NK-92 (cell line): ENCODE results near the gene FPR1.

Source experiments
- DNase-seq: peaks from one replicate; lab custom pipeline; 2025; ENCODE audit not compliant: unreplicated experiment; lab: John Stamatoyannopoulos, UW

FPR1 gene, protein sequence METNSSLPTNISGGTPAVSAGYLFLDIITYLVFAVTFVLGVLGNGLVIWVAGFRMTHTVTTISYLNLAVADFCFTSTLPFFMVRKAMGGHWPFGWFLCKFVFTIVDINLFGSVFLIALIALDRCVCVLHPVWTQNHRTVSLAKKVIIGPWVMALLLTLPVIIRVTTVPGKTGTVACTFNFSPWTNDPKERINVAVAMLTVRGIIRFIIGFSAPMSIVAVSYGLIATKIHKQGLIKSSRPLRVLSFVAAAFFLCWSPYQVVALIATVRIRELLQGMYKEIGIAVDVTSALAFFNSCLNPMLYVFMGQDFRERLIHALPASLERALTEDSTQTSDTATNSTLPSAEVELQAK

DNA sequence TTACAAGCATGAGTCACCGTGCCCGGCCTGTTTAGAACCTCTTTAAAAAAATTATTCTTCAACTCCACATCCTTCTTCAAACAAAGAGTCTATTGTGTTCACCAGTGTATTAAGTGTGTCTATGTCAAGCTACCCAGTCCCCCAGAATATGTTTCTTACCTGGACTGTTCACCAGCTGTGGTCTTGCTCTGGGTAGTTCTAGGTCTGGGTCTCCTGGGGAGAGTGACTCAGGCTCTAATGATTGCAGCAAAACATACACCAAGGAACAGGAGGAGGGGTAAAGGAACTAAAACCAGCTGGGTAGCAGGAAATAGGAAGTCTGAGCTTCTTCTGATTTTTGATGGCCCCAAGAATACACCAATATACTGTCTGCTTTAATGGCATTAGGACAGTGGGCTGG lies at the start of gene FPR1:
Gene FPR1, minus strand, starts transcription at position 224 of the 400 bp plus-strand sequence. CDS start 4,884 bp downstream, outside the sequence.
- DNase-seq: no peak

DNA sequence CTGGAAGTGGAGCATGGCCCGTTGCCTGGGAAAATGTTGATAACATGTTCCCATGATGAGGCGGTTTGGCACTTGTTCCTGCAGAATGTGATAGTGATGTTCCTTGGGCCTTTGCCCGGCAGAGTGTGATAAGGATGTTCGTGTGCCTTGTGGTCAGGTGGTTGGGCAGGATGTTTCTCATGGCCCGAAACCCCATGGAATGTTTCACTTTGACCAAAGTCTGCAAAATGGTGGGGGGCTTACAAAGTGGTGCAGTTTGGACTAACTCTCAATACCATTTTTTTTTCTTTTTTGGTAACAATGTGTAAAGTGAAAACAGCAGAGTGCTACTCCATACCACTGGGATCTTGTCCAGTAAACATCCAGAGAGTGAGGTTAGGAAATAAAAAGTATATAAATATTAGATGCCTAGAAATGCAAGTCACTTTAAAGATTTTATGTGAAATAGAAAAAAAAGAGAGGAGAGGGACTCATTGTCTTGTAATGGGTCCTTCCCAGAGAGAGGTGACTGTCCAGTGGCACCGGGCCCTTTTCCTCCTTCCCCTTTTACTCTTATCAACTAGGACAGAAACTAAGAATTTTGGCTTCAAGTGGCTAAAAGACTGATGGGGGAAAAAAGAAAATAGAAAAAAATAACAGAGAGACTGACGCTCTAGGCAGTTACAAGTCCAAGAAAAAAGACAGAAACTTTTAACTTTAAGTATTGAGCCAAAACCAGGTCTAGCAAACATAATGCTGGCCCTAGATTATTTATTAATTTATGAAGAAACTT lies 49.0 kb upstream of the FPR1 start:
- DNase-seq: no peak

DNA sequence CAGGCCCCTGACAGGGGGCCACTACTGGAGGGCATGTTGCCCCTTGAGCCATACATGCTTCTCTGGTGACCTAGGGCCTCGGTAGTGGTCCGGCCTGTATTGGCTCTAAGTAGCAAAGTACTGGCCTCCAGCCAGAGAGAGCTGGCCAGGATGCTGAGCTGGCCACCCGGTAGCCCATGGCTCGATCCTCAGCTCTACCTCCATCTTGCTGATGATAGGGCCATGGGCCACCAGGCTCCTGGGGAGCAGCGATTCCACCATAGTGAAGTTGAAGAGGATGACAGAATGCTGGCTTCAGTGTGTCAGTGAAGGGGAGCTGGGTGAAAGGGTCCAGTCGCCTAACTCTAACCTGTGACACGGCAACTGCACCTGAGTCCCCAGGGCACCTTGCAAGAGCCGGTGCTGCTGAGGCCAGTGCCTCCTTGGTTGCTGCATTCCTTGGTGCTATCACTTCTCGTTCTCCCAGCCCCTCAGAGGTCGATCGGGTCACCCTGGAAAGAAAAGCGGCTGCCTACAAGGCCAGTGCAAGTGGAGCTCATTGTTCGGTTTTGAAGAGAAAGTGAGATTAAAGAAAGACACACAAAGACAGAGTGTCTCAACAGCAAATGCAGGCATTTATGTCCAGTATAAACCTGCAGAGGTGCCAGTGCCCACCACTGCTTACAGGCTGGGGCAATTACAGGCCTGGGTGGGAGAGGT lies 48.2 kb upstream of the FPR1 start:
- no peak for DNase-seq

DNA sequence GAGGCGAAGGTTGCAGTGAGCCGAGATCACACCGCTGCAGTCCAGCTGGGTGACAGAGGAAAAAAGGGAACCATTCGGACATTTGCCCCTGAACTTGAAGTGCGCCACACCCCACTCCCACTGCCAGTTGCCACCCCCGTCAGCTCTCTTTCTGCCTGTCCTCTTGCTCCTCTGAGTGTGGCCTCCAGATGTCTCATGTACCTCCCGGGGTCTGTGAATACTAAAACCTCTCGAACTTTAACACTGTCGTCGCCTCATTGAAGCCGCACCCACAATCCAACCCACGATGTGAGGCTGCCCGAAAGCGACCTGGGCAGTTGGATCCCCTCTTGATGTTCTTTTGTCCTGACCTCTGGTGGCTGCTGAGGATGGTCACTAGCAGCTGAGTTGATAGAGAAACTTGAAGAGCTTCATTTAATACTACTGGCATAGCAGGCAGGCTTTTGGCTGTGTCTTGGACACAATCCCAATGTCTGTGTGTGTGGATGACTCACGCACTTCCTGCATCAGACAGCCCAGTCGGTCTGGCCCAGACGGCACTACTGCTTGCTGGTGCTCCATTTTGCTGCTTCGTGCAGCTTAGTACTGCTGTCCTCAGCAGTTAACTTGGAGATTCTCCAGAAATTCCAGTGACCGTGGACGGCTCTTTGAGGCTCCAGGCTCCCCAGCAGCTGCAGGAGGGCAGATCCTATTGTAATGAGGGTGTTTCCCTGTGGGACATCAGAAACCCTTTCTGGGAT lies 47.5 kb upstream of the FPR1 start:
- DNase-seq: no peak

DNA sequence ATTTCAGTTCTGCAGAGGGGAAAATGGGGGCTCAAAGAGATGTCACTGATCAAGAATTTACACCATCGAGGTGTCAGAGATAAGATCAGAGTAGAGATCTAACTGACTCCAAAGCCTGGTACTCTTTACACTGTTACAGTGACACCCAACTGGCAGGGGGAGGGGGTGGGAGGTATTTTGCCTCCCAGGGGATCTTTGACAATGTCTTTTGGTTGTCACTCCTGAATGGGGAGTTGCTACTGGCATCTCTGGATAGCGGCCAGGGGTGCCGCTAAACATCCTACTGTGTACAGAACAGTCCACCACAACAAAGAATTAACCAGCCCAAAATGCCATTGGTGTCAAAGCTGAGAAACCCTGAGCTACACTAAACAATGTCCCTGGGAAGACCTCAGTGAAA lies 46.4 kb upstream of the FPR1 start:
- DNase-seq: no peak

DNA sequence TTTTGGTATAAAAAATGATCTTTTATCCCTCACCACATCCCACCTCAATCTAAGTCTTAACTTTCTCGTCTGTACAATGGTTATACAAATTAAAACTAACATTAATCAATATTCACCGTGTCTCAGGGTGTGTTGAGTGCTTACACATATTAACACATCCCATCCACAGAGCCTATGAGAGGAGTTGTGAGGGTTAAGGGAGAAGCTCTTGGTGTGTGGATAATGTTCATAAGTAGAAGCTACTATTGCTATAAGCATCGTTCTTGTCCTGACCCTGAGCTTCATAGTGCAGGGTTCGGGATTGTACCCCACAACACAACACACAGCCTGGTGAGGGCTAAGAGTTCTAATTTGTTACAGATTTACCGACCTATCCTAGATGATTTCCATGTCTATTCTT lies 45.8 kb upstream of the FPR1 start:
- DNase-seq: no peak

DNA sequence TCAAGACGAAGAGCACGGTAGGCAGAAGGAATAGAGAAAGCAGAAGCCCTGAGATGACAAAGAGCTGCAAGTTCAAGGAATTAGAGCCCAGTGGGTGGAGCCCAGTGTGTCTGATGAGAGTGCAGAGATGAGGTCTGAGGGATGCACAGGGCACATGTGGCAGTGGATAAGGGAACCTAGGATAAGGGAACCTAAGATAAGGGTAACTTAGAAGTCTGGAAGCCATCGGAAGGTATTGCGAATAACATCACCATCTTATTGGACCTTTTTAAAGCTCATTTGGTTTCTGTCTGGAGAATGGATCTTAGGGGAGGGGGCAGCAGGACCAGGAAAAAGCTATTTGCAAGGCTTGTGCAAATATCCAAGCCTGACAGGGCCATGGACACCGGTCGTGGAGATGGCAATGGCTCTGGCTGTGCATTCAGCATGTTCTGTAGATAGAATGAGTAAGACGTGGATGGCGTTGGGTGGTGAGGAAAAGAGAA lies 44.6 kb upstream of the FPR1 start:
- DNase-seq: no peak

DNA sequence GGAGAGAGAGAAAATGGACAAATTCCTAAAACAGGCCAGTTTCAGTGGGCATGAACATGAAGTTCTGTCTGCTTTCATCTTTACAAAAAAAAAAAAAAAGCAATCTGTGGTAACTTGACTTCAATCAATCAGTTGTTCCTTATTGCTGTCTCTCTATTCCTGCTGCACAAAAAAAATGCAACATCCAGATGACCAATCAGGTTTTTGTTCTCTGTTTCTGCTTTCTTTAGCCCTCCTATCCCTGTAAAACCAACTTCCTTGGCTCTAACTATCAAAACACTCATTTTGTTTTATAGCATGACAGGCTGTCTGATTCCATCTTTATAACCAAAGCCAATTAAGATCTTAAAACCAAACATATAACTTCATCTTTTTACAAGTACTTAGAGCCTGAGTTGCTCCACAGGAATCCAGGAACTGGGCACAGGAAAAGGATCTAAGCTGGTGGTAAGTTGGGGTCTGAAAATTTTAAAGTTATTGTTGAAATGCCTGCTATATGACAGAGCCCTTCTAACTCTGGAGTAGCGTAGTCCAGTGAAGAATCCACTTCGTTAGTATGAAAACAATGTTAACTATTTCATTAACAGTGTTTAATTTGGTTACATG lies 43.3 kb upstream of the FPR1 start, which contains the start of gene FPR3:
Gene FPR3, plus strand, starts transcription at position 273 of the 606 bp plus-strand sequence. CDS start 28,592 bp downstream, outside the sequence.
- no peak for DNase-seq

DNA sequence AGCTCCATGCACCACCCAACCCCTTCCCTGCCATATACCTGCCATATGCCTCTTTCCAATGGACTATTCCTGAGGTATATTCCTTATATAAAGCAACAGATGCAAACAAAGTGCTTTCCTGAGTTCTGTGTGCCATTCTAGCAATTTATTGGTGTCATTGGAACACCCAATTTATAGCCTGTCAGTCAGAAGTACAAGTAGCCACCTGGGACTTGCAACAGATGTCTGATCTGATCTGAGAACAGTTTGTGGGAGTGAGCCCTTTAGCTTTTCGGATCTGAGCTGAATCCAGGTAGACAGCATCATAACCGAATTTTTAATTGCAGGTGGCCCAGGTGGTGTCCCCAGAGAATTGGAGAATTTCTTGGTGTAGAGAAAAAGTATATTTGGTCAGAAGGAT lies 42.3 kb upstream of the FPR1 start:
- DNase-seq: no peak

DNA sequence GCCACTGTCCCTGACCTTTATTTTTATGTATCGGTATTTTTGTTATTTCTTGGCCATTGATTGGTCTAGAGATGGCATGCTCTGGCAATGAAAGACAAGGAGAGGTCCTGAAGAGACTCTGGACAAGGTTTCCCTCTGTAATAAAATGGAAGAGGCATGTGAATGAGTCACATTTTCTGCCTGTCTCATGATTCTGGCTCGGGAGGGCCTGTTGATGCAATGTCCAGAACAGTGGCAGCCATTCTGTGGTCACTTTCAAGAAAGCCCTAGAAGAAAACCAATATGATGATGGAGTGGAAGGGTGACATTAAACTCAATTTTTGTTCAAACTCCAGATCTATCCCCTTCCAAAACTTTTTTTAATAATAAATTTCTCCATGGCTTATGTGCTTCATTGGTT lies 41.3 kb upstream of the FPR1 start:
- DNase-seq: no peak

DNA sequence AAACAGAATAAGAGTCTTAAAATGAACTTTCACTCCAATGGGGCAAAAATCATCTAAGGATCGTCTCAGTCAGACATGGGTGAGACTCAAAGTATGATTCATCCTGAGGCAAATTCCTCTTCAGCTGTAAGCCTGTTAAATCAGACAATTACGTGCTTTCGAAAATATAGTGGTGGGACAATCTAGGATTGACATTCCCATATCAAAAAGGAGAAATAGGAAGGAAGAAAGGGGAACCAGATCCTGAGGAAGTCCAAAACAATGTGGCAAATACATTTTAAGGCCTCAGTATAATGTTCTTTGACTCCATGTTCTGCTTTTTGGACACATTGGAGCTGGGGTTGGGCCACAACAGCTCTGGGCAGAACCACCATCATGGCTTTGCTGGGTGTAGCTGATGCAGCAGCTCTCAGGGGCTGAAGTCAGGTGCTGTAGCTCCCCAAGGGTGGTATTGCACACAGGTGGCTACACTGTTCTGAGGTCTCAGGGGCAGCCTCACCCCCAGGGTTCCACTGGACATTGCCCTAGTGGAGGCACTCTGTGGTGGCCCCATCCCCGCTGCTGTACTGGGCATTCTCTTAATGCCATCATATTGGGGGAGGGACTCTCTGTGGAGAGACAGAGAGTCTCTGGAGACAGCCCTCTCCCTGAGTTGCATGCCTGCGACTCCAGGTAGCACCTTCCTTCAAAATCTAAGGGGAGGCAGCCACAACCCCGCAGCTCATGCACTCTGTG lies 37.5 kb upstream of the FPR1 start:
- DNase-seq: no peak

DNA sequence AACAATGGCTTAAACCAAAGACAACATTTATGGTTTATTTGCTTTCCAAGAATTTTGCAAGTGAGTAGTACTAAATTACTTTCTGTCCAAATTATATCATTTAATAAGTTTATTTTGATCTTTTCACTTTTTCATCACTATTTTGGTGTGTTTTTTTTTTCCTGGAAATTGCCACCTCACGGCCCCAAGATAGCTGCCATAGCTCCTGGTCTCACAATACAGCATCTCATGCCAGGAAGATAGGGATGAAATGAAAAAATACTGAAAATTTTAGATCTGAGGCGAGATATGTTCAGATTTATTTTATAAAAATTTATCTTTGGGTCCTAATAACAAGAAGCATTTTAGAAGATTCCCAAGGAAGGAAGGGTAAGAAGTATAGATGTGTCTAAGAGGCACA lies 36.4 kb upstream of the FPR1 start:
- DNase-seq: no peak

DNA sequence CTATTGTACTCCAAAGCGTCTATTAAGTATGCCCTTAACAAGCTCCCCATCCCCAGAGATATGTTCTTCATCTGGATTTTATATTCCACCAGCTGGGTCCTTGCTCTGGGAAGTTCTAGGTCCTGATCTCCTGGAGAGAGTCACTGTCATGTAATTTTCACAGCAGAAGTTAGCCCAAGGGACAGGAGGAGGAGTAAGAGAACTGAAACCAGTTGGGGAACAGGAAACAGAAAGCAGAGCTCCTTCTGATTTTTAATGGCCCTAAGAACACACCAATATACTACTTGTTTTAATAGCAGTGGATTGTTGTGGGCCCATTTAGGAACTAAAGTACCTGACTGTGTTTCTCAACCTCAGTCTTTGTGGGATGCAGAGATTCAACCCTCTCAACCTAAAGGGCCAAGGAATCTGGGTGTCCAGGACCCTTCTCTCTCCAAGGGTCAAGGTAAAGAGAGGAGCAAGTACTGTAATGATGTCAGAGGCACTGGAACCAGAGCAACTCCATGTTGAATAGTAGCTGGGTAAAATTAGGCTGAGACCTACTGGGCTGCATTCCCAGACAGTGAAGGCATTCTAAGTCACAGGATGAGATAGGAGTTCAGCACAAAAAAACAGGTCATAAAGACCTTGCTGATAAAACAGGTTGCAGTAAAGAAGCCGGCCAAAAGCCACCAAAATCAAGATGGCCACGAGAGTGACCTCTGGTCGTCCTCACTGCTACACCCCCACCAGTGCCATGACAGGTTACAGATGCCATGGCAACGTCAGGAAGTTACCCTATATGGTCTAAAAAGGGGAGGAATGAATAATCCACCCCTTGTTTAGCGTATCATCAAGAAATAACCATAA lies 35.2 kb upstream of the FPR1 start:
- DNase-seq: no peak

DNA sequence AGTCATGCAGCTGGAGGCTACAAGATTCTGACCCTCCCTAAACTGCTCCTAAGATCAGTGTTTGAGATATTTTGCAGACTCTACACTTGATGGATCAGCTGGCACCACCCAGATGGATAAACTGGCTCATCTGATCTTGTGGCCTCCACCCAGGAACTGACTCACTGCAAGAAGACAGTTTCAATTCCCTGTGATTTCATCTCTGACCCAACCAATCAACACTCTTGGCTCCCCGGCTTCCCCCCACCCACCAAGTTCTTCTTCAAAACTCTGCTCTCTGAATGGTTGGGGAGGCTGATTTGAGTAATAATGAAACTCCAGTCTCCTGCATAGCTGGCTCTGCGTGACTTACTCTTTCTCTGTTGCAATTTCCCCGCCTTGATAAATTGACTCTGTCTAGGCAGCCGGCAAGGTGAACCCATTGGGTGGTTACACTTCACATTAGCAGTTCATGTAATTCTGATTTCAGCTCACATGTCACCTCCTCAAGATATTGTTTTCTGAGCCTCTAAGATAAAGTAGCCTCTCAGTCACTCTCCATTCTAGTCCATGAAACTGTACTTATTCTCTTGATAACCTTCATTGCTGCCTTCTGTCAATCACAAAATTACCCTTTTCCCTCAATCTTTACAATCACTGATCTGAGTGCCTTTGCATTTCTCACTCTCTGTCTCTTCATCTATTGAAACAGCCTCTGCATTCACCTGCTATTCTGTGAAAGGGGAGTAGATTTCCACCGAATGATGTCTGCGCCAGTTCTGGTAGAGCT lies 33.4 kb upstream of the FPR1 start:
- no peak for DNase-seq

DNA sequence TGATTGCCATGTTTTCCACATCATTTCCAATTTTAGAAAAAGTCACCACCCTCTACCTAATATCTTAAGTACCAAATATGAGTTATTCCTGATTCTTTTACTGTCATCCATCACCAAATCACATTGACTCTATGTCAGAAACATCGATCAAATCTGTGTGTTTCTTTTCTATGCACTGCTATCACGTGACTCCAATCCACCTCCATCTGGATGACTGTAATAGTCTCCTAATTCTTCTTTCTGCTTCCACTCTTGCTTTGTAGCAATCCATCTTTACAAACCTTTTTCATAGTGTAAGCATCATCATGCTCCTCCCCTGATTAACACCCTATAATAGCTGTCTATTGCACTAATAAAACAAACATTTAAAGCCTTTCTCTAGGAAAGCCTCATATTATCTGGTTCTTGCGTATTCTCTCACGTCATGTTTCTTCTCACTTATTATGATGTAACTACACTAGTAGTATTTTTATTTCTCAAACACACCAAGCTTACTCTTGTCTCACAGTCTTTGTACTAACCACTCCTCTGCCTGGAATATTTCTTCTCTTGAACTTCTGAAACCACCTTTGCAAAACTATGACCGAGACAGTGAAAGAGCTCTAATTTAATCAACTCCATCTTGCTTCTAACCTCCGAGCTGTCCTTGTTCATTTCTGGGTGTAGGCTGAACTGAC lies 32.6 kb upstream of the FPR1 start:
- DNase-seq: no peak

DNA sequence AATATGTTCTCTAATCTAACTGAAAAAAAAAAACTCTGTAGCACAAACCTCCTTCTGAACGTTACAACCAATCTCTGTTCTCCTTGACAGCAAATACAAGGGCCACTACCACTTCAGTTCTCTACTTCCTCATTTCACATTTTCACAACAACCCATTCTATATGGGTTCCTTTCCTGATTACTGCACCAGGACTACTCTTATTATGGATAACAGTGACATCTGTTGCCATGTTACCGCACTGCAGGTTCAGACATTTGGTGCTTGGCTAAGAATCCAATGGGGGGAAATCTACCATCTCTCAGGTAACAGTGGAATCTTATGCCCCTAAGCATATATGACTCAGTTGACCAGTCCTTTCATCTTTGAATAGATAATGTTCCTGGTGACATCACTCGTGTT lies 31.7 kb upstream of the FPR1 start:
- DNase-seq: no peak

DNA sequence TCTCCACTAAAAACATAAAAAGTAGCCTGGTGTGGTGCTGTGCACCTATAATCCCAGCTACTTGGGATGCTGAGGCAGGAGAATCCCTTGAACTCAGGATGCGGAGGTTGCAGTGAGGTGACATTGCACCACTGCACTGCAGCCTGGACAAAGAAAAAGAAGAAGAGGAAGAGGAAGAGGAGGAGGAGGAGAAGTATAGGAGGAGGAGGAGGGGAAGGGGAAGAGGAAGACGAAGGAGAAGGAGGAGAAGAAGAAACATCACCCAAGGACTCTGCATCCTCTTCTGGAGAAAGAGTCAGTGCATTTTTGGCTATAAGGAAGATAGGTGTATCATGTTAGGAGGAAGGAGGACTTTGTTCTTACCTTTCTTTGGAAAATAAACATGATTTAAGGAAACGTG lies 30.3 kb upstream of the FPR1 start:
- no peak for DNase-seq

DNA sequence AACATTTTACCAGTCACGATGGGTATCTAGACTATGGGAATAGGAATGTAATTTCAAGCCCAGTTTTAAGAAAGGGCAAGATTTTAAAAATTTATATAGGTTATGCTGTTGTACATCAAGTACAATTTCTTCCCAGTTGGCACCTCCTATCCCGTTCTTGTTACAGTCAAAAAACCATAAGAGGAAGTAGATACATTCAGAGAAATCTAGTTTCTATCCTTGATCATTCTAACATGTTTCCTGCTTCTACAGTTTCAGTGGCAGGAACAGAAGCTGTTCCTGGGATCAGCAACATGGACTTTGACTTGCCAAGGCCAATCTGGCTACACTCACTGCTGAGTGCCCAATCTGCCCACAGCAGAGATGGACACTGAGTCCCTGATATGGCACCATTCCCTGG lies 28.6 kb upstream of the FPR1 start:
- DNase-seq: no peak
